GM21515 (cell line): ENCODE measurements around the gene EFCAB11.

ENCODE experiments used
- ATAC-seq: cut with Tn5 transposase; IDR thresholded peaks from one replicate; pipeline ENCODE4 v1.9.1; 2021; ENCODE audit not compliant: unreplicated experiment

EFCAB11 gene, protein sequence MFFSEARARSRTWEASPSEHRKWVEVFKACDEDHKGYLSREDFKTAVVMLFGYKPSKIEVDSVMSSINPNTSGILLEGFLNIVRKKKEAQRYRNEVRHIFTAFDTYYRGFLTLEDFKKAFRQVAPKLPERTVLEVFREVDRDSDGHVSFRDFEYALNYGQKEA

DNA sequence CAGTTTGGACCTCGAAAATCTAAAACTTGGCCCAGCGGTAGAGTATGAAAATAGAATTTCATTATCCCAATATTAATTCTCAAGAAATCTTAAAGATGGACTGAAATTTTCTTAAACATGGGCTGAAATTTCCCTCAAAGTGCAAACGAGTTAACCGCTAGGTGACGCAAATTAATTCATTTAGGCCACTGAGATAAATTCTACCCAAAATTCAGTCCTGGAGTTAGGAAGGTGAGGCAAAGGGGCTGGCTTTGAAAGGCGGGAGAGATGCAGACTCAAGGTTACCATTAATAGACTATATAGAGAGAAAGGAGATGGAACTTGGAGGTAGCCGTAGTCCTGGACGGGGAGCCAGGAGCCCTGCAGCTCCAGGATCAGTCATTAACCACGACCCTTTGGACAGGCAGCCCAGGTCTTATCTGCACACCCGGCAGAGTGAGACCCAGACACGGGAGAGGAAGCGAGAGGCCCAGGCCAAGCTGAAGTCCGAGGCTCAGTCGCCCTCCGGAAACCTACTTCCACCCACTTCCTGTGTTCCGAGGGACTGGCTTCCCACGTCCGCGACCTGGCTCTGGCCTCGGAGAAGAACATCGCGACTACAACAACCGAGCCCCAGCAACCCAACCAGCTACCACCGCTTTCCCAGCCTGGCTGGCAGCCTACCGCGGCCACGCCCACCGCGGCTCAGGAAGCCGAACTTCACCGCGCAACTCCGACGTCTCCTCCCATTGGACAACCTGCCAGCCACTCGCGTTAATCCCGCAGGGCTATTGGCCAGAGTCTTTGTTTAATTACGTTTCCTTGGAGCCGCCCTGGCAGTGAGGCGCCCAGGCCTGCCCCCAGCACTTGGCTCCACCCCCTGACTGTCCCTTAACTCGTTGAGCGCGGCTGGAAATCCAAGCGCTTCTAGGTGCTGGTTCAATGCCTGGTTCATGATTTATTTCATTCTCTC is at the start of gene EFCAB11:
Gene EFCAB11, minus strand, starts transcription at position 661 of the 952 bp plus-strand sequence. Its CDS starts 70 bp downstream, at position 591.
- peak; percentile 84 for ATAC-seq

DNA sequence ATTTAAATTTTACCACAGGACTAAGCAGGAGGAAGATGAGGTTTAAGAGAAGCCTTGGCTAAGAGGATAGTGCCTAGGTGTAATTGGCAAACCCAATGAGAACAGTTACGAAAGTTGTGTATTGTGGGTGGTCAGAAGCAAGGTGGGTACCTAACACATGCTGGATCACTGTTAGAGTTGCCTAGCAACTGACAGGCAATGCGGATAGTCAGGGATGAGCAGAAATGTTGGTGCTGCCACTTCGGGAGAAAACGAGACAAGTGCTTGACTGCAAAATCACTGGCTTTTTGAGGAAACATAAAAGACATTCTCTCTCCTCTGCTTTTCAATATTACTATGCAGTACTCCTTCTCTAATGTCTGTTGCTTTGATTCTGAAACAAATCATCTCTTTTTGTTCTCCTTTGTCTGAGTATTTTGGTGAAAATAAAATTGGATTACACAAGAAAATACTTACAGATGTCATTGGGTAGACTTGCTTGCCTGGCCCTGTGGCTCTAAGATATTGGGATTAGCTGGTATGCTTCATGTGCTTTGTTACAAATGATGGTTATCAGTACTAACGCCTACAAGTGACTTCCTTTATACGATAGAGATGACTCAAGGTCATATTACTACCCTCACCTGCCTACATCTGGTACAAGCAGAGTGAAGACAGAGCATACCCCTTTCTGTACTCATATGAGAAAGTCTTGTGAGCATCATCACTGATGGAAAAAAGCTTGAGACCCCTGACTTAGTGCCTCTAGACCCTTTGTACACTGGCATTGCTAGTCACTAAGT is 49.2 kb upstream of the EFCAB11 start:
- no peak for ATAC-seq

DNA sequence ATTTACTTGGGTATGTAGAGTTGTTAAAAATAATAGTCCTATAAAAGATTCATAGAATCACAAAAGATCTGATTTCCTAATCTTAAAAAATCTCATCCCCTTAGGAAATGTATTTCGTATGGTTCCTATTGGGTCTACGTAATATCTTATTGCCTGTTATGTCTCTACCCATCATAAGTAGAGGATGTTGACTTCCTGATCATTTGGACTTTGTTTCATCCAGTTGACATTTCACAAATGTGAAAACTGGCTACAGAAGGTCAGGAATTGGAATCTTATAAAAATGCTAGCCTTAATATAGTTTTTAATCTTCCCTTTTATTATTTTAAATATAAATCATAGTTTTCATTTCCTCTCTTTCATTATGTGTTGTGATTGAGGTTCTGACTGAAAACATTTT is 46.4 kb upstream of the EFCAB11 start:
- ATAC-seq, result no peak

DNA sequence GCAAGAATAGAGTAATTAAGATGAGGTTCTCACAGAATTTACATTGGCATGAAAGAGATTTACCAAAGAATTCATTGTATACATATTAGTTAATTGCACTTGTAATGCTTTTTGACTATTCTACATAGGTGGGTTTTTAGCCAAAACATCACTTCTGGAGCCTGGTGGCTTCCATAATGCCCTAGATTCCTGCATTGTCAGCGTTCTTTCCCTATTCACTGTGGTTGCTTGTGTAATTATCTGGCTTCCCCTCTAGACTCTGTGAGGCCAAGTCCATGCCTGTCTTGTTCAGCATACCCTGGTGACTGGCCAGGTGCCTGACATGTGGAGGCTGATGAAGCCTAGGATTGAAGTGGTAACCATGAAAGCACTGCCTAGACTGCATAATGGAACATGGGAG is 42.4 kb upstream of the EFCAB11 start:
- ATAC-seq, result no peak

DNA sequence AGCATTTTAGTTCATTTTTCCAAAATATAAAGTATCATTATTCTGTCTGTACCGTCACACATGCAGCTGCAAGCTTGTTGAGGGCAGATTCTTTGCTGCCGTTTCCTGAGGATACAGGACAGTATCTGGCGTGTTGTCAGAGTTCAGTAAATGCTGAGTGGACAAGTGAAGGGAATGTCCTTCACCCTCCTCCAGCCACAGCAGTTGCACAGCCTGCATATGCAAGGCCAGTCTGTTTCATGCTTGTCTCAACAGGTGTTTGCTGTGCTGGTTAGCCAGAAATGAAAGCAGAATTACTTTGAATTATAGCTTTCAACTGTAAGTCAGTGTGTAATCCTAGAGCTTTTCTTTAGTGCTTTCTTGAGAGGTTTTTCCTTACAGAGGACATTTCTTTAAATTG is 37.7 kb upstream of the EFCAB11 start:
- no peak for ATAC-seq

DNA sequence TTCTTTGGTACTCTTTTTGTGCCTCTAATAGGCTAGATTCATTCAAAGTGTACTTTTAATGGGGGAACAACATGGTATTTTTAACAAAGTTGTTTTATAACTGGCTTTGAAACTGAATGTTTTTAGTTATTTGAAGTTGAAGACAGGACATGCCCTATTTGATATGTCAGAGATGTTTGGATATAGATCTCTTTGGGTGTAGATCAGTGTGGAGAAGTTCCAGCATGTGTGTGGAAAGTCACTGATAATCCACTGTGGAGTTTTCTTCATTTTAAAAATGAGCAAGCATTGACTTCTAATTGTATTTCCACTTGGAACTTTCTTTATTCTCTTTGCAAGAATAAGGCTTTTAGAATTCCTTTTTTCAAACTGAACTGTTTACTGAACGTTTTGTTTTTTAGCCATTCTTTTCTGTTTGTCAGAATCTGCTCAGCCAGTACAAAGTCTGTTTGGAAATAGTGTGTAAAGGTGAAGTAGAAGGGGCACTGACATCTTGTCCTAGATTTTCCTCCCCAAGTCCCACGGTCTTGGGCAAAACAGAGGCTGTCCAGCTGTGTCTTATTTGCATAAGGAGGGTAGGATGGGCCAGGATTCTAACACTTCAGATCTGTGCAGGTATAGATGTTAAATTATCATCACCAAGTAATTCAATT is 36.2 kb upstream of the EFCAB11 start:
- ATAC-seq, result no peak

DNA sequence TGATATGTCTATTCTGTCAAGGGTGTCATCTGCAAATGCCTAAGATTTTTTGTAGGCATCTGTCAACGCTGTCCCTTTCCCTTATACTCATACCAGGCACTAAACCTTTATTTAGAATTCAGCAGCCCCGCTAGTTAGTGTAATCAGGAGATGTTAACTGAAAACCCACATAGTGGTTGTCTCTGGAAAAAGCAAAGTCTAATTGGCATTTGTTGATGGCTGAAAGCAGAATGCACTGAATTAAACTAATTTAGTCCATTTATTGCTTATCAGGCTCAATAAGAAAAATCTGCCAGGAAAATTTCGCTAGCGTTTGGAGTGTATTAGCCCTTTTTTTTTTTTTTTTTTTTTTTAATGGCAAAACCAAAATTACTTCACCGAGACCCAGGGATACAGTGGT is 35.7 kb upstream of the EFCAB11 start:
- no peak for ATAC-seq

DNA sequence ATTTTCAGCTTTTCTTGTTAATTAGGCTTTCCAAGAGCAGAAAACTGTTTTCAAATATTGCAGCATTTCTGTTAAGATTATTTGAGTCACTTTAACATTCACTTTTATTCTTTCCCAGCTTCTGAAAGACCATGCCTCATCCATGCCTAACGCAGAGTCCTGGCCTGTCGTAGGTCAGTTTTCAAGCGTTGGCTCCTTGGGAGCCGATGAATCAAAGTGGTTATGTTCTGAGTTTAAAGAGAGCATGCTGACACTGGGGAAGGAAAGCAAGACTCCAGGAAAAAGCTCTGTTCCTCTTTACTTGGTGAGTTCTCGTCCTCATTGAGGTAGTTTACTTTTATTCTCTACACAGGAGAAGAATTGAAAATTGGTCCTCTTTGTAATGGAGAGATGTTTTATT is 34.3 kb upstream of the EFCAB11 start:
- ATAC-seq, result no peak

DNA sequence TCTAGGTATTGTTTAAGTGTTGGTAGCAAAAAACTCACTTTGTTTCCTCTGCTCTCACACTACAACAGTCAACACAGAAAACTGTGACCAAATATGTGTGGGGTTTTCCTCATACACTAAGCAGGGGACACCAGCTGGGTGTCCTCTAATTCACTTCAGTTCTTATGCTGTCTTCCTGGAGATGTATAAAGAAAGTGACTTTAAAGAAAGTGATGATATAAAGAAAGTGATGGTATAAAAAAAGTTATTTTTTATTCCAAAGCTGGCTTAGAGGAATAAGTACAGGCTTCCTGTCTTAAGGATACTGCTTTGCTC is 32.6 kb upstream of the EFCAB11 start:
- no peak for ATAC-seq

DNA sequence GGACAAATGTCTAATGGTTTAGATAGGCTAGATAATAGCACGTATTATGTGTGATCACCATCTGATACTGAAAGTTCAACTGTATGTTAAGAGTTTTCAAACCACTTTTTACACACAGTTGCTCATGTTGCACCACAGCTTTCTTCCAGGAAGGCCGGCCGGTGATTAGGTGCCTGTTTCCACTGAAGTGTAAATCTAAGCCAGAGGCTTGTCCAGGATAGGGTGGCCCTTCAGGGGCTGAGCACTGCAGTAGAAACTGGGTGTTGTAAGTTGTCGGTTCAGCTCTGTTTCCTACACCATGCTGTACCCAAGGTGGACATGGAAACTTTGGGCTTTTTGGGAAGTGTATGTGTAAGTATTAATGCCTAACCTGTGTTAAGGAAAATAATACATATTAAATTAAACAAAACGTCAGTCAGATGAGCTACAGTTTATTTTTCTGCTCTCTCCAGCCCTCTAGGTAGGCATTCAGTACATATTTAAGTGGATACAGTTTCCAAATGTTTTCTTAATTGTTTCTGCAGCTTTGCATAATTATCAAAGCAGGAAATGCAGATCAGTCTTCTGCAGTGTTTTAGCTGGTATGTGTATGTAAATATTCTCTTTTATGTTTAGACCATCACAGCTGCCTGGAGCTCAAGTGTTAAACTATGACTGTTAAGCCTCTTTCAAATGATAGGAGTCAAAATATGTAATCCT is 32.1 kb upstream of the EFCAB11 start:
- ATAC-seq, result no peak

DNA sequence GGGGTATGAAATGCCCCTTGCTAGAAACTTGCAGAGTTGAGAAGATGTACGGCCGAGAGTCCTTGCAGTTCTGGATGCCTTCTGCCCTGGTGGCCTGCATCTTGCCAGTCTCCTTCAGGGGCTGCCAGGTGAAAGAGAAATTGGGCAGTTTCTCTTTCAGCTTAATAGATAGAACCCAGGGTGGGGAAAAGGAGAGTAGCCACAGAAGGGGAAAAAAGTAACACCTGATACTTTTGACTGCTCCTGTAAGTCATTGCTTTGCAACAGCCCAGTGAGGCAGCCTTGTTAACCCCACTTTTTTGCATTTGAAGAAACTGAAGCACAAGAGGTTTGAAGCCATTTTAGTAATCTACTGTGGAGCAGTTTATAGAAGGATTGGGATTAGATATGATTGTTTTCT is 28.8 kb upstream of the EFCAB11 start:
- ATAC-seq, result no peak

DNA sequence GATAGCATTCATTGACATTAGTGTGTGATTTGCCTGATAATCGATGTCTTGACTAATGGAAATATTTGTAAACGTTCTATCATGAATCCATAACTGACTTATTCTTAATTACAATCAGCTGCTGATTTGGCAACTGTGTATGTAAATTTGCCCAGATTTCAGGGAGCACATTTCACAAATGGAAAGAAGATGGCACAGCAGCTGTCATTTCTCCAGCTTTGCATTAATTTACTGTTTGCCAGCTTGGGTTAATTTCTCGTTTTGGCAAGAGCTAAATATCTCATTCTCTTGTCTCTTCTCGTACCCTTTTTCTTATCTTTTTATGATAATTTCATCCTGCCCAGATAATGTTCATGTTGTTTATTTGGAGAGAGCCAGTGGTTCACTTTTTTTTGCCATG is 24.1 kb upstream of the EFCAB11 start:
- ATAC-seq, result no peak

DNA sequence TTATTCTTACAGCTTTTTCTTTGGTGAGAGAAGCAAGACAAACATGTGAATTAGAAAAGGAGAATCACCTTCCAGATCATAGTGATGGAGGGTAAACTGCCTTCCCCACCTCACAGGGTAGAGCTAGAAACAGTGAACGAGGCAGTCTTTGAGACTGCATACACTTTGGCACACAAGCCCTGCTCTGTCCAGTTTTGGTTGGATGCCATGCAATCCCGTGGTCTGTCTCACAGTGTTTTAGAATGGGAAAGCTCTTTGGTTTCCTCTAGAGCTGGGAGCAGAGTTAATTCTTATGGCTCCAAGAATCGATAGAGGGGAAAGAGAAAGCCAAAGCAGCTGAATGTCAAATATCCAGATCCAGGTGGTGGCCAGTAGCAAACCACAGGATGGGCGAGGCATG is 23.1 kb upstream of the EFCAB11 start:
- ATAC-seq, result no peak

DNA sequence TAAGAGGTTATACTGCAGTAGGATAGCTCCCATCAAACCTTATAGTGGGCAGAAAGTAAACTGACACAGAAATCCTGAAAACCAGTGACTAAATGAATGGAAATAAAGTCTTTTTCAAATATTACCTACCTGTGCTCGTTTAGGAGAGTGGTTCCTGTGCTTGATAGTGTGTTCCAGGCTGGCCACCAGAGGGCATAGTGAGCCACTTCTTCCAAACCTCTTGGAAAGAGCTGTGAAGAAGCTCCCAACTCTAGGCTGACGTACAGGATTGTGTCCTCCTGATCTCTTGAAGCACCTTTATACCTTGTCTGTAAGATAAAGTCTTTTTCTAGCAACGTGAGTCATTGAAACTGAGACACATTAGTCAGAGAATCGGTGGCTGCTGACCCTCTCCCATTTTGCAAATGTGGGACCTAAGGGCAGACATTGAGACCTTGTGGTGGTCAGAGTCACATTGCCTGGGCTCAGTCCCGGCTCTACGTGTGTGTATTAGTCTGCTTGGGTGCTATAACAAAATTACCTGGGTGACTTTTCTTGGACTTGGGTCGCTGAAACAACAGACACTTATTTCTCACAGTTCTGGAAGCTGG is 18.8 kb upstream of the EFCAB11 start:
- no peak for ATAC-seq

DNA sequence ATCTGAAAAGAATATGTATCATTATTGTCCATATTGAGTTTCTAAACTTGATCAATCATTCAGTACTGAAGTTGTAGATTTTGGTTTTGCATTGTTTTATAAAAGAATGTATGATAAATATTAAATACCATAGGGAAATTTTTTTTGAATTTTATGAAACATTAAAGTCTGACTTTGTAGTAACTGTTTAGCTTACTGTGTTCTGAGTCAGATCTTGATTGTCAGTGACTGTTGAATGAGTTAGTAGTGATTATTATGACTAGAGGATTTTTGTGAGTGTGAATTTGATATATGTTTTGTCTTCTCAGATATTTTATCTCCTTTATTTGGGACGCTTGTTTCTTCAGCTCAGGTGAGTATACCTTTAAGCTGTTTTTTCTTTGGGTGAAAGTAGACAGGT is 11.3 kb upstream of the EFCAB11 start:
- no peak for ATAC-seq

DNA sequence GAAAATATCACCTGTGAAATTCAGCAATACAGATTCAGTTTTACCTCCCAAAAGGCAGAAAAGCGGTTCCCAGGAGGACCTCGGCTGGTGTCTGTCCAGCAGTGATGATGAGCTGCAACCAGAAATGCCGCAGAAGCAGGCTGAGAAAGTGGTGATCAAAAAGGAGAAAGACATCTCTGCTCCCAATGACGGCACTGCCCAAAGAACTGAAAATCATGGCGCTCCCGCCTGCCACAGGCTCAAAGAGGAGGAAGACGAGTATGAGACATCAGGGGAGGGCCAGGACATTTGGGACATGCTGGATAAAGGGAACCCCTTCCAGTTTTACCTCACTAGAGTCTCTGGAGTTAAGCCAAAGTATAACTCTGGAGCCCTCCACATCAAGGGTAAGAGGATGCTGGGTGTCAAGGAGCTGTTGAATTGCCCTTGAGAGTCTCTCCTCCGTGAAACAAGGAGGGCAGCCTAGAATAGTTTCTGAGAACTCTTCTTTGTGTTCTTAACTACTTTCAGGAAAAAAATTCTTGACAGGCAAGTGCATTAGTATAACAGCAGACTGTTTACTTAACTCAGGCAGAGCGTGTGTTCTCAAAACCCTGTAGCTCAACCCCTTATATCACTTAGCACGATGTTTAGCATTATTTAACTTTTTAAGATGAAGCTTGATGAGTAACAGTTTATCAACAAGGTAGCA is 8.9 kb upstream of the EFCAB11 start:
- ATAC-seq, result no peak

DNA sequence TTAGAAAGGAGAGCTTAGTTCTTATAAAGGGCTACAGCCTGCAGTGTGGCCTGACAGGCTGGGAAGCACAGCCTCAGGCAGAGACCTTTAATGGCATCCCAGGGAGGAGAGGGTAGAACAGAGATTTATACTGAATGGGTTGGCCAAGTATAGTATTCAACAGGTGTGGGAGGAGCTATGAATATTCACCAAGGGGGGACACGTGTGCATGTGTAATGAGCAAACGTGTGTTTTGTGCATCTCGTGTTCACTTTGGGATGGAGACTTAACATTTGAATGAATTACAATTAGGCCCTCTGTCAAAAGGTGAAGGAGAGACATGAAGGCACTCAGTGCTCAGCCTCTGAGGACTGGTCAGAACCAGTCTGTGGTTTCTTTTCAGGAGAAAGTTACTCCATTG is 6.4 kb upstream of the EFCAB11 start:
- ATAC-seq, result no peak

DNA sequence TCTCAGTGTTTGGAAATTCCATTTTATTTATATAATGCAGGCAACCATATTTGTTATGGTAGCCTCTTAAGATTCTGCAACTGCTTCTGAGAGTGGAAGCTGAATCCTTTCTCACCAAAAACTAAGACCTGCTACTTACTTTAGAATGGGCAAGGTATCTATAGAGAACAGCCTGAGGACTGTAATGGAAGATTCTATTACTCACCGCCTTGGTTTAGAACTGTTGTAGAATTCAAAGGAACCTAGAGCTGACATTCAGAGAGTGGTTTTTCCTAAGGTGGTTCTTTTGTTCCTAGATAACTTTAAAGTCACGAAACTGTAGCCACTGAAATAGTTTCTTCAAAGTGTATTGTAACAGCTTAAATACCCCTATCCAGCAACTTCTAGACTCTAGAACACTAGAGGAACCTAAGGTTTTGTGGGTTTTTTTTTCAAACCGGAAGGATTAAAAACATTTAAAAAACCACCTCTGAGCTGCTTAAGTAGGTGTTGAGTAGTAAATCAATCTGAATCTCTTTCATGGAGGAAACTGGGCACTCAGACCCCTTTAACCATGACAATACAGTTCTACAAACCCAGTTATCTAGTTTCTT is 5.4 kb upstream of the EFCAB11 start:
- ATAC-seq, result no peak

DNA sequence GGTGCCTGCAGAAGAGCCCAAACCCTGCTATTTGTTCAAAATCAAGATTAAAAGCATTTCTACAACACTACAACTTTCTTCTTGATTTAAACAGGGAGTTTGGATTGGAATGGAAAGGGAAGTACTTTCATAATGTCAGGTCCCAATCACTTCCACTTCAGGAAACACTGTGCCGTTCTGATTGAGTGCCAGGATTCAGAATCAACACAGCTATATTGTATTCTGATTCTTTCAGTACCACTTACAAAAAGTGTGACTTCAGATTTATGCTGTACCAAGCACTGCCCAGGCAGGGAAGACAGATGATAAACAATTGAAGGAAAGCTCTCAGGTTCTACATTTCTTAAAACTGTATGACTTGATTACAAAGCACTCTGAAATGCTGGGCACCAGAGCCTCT is 4.4 kb upstream of the EFCAB11 start:
- no peak for ATAC-seq
